ENCODE data around the gene SMCHD1.
"Not testable (repeated sequence)": the region's sequence is repeated elsewhere in the genome, so short reads cannot be mapped to it uniquely, and the experiment has no call there.

SMCHD1 gene

GRCh38 chr18:2660849-2661248 is 5.3 kb downstream of the SMCHD1 start:
- DNase-seq, result not testable (repeated sequence)

DNA sequence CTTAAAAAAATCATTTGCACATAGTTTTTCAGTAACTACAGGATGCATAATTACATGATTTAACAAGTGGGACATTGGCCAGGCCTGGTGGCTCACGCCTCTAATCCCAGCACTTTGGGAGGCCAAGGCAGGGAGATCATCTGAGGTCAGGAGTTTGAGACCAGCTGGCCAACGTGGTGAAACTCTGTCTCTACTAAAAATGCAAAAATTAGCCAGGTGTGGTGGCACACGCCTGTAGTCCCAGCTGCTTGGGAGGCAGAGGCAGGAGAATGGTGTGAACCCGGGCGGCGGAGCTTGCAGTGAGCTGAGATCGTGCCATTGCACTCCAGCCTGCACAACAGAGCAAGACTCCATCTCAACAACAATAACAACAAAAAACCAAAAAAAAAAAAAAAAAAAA is 6.8 kb downstream of the SMCHD1 start:
- not testable (repeated sequence) for DNase-seq

DNA sequence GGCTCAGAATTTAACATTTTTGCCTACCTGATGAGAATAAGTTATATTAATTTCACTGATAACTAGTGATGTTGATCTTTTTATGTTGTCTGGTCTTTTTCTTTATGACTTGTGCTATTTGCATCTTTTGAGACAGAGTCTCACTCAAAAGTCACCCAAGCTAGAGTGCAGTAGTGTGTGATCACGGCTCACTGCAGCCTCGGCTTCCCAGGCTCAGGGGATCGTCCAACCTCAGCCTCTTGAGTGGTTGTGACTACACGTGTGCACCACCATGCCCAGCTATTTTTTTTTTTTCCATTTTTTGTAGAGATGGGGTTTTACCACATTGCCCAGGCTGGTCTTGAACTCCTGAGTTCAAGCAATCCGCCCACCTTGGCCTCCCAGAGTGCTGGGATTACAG is 7.5 kb downstream of the SMCHD1 start:
- DNase-seq, result no peak

GRCh38 chr18:2672410-2672809 is 16.9 kb downstream of the SMCHD1 start:
- no peak for DNase-seq

DNA sequence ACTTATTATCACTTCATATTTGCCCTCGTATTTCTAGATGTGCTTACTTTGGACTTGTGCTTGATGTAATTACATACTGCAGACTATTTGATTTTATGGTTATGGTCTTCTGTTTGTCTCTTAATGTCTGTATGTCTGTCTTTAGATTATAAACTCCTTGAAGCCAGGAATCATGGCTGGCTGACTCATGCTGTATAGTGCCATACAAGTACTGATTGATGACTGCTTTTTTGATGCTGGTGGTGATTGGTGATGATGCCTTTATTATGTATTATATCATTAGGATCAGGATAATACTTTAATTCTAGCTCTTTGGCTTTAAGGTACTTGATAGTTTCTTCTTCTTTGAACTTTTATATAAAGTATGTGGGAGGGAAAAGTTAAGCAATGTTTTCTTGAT is 17.3 kb downstream of the SMCHD1 start:
- DNase-seq, result no peak

GRCh38 chr18:2678933-2679332 is 23.4 kb downstream of the SMCHD1 start:
- not testable (repeated sequence) for DNase-seq

GRCh38 chr18:2680216-2680792 is 24.8 kb downstream of the SMCHD1 start:
- no peak for DNase-seq

- no peak for DNase-seq
Measured at GRCh38 chr18:2681993-2682603, 26.6 kb downstream of the SMCHD1 start.

GRCh38 chr18:2683055-2683454 is 27.5 kb downstream of the SMCHD1 start:
- DNase-seq, result no peak

DNA sequence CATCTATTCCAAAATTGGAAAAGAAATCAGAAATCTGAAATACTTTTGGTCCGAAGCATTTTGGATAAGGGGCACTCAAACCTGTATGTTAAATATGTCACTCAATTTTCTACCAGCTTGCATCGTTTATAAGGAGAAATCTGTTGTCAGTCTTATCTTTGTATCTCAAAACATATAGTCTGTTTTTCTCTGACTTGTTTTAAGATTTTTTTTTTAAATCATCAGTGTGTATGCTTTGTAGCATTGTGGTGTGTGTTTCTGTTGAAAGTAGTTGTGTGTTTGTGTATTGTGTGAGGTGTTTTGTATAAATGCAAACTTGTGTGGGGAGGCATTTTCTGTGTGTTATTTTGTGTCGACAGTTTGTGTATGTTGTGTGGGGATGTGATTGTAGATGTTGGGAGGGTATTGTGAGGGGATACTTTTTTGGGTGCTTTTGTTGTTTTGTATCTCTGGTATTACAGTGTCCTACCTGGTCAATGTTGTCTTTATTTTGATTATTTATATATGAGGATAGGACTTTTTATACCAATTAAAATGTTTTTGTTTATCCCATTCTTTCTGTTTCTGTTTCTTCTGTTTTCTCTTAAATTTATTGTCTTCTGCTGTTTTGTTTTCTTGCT is 30.9 kb downstream of the SMCHD1 start:
- DNase-seq, result no peak

DNA sequence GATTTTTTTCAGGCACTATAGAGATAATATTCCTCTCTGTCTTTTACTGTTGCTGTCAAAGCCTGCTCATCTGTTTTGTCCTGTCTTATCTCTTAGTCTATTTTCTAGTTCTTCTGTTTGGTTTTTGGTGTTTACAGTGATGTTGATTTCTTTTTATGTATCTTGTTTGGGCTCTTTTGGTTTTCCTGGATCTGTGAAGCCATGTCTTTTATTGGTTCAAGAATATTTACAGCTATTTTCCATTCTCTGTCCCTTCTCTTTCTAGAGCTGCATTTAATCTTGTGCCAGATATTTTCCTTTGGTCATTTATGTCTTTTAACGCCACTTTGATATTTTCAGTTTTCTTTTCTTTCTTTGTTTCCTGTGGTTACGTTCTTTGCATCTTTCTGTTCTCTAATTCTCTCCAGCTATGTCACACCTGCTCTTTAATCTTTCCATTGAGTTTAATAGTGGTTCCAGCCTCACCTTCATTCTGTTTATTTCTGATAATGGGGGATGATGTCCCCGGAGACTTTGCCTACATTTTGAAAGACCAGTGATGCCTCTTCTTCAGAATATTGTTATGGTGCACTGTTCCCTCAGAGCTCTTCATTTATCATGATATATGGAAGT is 32.0 kb downstream of the SMCHD1 start:
- DNase-seq, result no peak

DNA sequence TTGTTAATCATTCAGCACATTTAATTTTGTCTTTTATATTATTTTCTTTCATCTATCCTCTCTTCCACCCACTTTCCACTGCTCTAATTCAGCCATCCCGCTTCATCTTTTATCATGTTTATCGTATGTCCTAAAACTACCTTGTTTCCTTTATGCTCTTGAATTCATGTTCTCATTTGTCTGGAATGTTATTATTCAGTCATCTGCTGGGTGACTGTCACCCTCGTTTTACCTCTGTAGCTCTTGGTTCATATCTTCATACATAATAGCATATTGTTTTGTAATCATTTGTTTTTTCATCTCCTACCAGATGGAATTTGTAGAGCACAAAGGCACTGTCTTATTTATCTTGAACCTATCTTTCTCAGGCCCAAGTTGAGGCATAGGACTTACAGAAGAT is 37.0 kb downstream of the SMCHD1 start:
- no peak for DNase-seq

GRCh38 chr18:2697184-2697583 is 41.7 kb downstream of the SMCHD1 start:
- DNase-seq, result no peak

DNA sequence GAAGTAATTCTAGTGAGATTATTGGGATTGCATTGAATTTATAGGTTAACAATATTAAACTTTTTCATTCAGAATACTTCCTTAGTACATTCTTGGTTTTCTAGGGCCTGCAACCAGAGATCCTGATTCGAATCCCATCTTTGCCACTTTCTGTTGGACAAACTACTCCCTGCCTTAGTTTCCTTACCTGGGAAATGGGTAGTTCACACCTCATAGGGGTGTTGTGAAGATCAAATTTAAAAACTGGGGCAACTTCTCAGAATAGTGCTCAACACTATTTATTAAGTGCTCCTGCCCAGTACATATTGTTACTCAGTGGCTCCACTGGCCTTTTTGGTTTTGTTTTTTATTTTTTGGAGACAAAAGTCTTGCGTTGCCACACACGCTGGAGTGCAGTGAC is 43.5 kb downstream of the SMCHD1 start:
- no peak for DNase-seq

GRCh38 chr18:2704541-2704940 is 49.0 kb downstream of the SMCHD1 start:
- DNase-seq, result no peak

DNA sequence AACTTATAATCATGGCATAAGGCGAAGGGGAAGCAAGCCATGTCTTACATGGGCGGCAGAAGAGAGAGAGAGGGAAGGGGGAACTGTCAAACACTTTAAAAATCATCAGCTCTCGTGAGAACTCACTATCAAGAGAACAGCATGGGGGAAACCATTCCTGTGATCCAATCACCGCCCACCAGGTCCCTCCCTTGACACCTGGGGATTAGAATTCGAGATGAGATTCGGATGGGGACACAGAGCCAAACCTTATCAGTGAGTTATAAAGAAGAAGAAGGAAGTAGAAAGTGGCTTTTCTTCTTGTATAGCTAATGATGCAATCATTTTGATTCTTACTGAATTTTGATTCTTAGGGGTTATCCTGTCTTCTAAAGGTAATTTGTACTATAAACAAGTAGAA is 51.4 kb downstream of the SMCHD1 start:
- no peak for DNase-seq

- no peak for DNase-seq
Measured at GRCh38 chr18:2707551-2708168, 52.1 kb downstream of the SMCHD1 start.

GRCh38 chr18:2709316-2709715 is 53.8 kb downstream of the SMCHD1 start:
- DNase-seq, result no peak

DNA sequence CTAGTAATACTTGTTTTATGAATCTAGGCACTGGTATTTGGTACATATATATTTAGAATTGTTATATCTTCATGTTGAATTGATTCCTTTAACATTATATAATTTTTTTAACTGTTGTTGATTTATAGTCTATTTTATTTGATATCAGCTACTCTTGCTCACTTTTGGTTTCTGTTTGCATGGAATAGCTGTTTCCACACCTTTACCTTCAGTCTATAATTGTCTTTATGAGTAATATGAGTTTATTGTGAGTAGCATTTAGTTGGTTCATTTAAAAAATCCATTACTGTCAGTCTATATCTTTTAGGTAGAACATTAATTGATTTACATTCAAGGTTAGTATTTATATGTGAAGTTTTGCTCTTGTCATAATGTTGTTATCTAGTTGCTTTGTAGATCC is 58.6 kb downstream of the SMCHD1 start:
- no peak for DNase-seq

- no peak for DNase-seq
Measured at GRCh38 chr18:2715990-2716389, 60.5 kb downstream of the SMCHD1 start.

GRCh38 chr18:2716394-2717326 is 61.1 kb downstream of the SMCHD1 start:
- DNase-seq, result no peak

- DNase-seq, result no peak
Measured at GRCh38 chr18:2717407-2717806, 61.9 kb downstream of the SMCHD1 start.

GRCh38 chr18:2719040-2719439 is 63.5 kb downstream of the SMCHD1 start:
- DNase-seq, result no peak
